Upper lobe of left lung (tissue), 6 donors: ENCODE measurements around the gene KRTAP15-1. TPM values are rescaled to one million over a fixed set of nuclear protein-coding genes. Genes with fewer than 3 reads are reported as not detected.

ENCODE experiments used
- ATAC-seq, 2 donors: fragments of 200-7000 bp; cut with Tn5 transposase; one replicate each; pipeline ENCODE4 v1.9.1; 2022; ENCODE audit warnings: mild to moderate bottlenecking in 2 of 2, moderate library complexity in 2 of 2; ENCODE audit not compliant: low FRiP score in 2 of 2
- DNase-seq, 2 donors: peaks; one replicate each; pipeline ENCODE4 v3.0.0-alpha.2; 2019 to 2020
- H3K27ac ChIP-seq, 4 donors: fragments of 200-600 bp; sonication (generic); one replicate each; pipeline ENCODE4 v1.5.1; 2016 to 2019
- H3K27me3 ChIP-seq, 4 donors: fragments of 200-600 bp; sonication (generic); one replicate each; pipeline ENCODE4 v1.5.1; 2017 to 2019
- H3K36me3 ChIP-seq, 4 donors: fragments of 200-600 bp; sonication (generic); one replicate each; pipeline ENCODE4 v1.5.1; 2016 to 2019
- H3K4me1 ChIP-seq, 4 donors: fragments of 200-600 bp; sonication (generic); one replicate each; pipeline ENCODE4 v1.5.1; 2018 to 2019
- H3K4me3 ChIP-seq, 4 donors: fragments of 200-600 bp; sonication (generic); one replicate each; pipeline ENCODE4 v1.5.1; 2017 to 2019; ENCODE audit warnings: mild to moderate bottlenecking in 2 of 4, moderate library complexity in 1 of 4
- H3K9me3 ChIP-seq, 4 donors: fragments of 200-600 bp; sonication (generic); one replicate each; pipeline ENCODE4 v1.5.1; 2018 to 2019
- CTCF ChIP-seq, 6 experiments: fragments of 450-650 bp in 4 of 6; fragments of 200-600 bp in 2 of 6; sonication (generic) in 2 of 6; IDR thresholded peaks; one replicate each; pipeline ENCODE4 v1.5.1; 2016 to 2019; ENCODE audit warnings: antibody characterized with exemption in 6 of 6
- EP300 ChIP-seq, 4 donors: sonication (generic); formaldehyde crosslinking; IDR thresholded peaks; one replicate each; pipeline ENCODE4 v1.5.1; 2017; ENCODE audit warnings: antibody characterized with exemption in 4 of 4, control low read depth in 2 of 4
- POLR2A ChIP-seq, 4 donors: fragments of 450-650 bp; IDR thresholded peaks; one replicate each; pipeline ENCODE4 v1.5.1; 2016 to 2017; ENCODE audit warnings: antibody characterized with exemption in 4 of 4, mild to moderate bottlenecking in 2 of 4
- POLR2AphosphoS5 ChIP-seq, 2 donors: sonication (generic); formaldehyde crosslinking; IDR thresholded peaks; one replicate each; pipeline ENCODE4 v1.5.1; 2017; ENCODE audit warnings: antibody characterized with exemption in 2 of 2
- WGBS, 2 donors: methylation state at CpG; one replicate each; pipeline ENCODE4 v1.1.5; 2017 to 2018; 5-methylcytosine and 5-hydroxymethylcytosine counted together
- total RNA-seq, 6 donors: library from RNA; depleted of rRNA in 4 of 6; stranded (reverse); fragments of >200 nt in 4 of 6; gene quantifications; one replicate each; pipeline versions ENCODE4 v1.1.0 to v1.2.1, GENCODE V29; 2016 to 2021
- donor health status: DM: no; HTN: no; CAD: no; lungs with moderate emphysema.
- donor health status: DM: no; HTN: yes; CAD: no; lungs with severe emphysema.

Gene KRTAP15-1
- not detected for total RNA-seq

- 88 to 95% methylated on average over 5 of the region's 5 CpGs for WGBS, 2 donors
- TF ChIP-seq POLR2AphosphoS5 (IDR thresholded peaks at IDR 0.05) (no peak), CTCF (IDR thresholded peaks at IDR 0.05) (no peak), EP300 (IDR thresholded peaks at IDR 0.05) (no peak), POLR2A (IDR thresholded peaks at IDR 0.05) (no peak)
- Histone ChIP-seq H3K4me1 (no peaks in the 10 kb centered on the region), H3K27ac (no peak within 1 kb of the TSS), H3K36me3 (no peaks in the 10 kb centered on the region), H3K27me3 (no peaks in the 10 kb centered on the region), H3K9me3 (no peaks in the 10 kb centered on the region), H3K4me3 (no peak within 1 kb of the TSS)
- DNase-seq (no peak), ATAC-seq (no peak)
These were observed at the start of gene KRTAP15-1 for GRCh38 chr21:30439975-30440374. Gene KRTAP15-1 (plus strand): TSS chr21:30440275. CDS start chr21:30440328, 53 bp downstream.

- WGBS, 2 donors: 61 to 67% methylated on average over 2 of the region's 2 CpGs
These were observed 48.5 kb upstream of the KRTAP15-1 start for GRCh38 chr21:30391492-30392025.

GRCh38 chr21:30395731-30396130 is 44.3 kb upstream of the KRTAP15-1 start, which contains the start of gene KRTAP13-1:
Gene KRTAP13-1 (plus strand): TSS chr21:30396031. CDS start chr21:30396087, 56 bp downstream.
- H3K27ac ChIP-seq: no peak within 1 kb of the TSS
- no peaks in the 10 kb centered on the region for H3K27me3 ChIP-seq
- DNase-seq: no peak
- WGBS, 2 donors: 77 to 85% methylated on average over 4 of the region's 4 CpGs
- ATAC-seq: no peak
- no peak for TF ChIP-seq EP300 (IDR thresholded peaks at IDR 0.05)
- no peak for TF ChIP-seq POLR2AphosphoS5 (IDR thresholded peaks at IDR 0.05)
- no peak for TF ChIP-seq POLR2A (IDR thresholded peaks at IDR 0.05)
- TF ChIP-seq CTCF (IDR thresholded peaks at IDR 0.05): no peak
- H3K4me3 ChIP-seq: no peak within 1 kb of the TSS
- no peaks in the 10 kb centered on the region for H3K36me3 ChIP-seq
- H3K4me1 ChIP-seq: no peaks in the 10 kb centered on the region
- no peaks in the 10 kb centered on the region for H3K9me3 ChIP-seq

More at GRCh38 chr21:30391492-30392025, 48.5 kb upstream of the KRTAP15-1 start:
- H3K36me3 ChIP-seq: no peaks in the 10 kb centered on the region
- H3K27ac ChIP-seq: no peak overlapping the region
- H3K4me3 ChIP-seq: no peak overlapping the region
- no peaks in the 10 kb centered on the region for H3K4me1 ChIP-seq
- H3K27me3 ChIP-seq: no peaks in the 10 kb centered on the region
- TF ChIP-seq POLR2AphosphoS5 (IDR thresholded peaks at IDR 0.05) (no peak), POLR2A (IDR thresholded peaks at IDR 0.05) (no peak), EP300 (IDR thresholded peaks at IDR 0.05) (no peak), CTCF (IDR thresholded peaks at IDR 0.05) (no peak)
- no peak for DNase-seq
- no peak for ATAC-seq
- H3K9me3 ChIP-seq: no peaks in the 10 kb centered on the region

- ATAC-seq (peak; percentile 53 to 90), DNase-seq (peak; percentile 31 to 80)
These were observed 31.1 kb upstream of the KRTAP15-1 start for GRCh38 chr21:30408782-30409494.

More at GRCh38 chr21:30408782-30409494, 31.1 kb upstream of the KRTAP15-1 start:
- Histone ChIP-seq H3K4me3 (no peak overlapping the region), H3K27ac (no peak overlapping the region), H3K9me3 (no peaks in the 10 kb centered on the region), H3K27me3 (no peaks in the 10 kb centered on the region), H3K36me3 (no peaks in the 10 kb centered on the region), H3K4me1 (no peaks in the 10 kb centered on the region)
- WGBS, 2 donors: 39 to 41% methylated on average over 13 to 14 of the region's 14 CpGs
- TF ChIP-seq CTCF (IDR thresholded peaks at IDR 0.05): peak in 3 of 6 experiments; percentile 31 to 43 (median 41)
- no peak for TF ChIP-seq EP300 (IDR thresholded peaks at IDR 0.05)
- TF ChIP-seq POLR2AphosphoS5 (IDR thresholded peaks at IDR 0.05): no peak
- no peak for TF ChIP-seq POLR2A (IDR thresholded peaks at IDR 0.05)
